ENCODE data around the gene RHOJ.
"Not testable (repeated sequence)": the region's sequence is repeated elsewhere in the genome, so short reads cannot be mapped to it uniquely, and the experiment has no call there.

Gene RHOJ

GRCh38 chr14:63249092-63249491 is 44.8 kb downstream of the RHOJ start:
- DNase-seq (ENCODE audit: insufficient read length, low spot score), result no peak
- no peak for FAIRE-seq

- no peak for DNase-seq (ENCODE audit: insufficient read length, low spot score)
- FAIRE-seq, result peak; percentile 88
These were observed 53.1 kb downstream of the RHOJ start for GRCh38 chr14:63257299-63257698.

GRCh38 chr14:63262446-63262845 is 58.2 kb downstream of the RHOJ start:
- FAIRE-seq (no peak), DNase-seq (ENCODE audit: insufficient read length, low spot score) (no peak)

GRCh38 chr14:63266106-63266505 is 61.9 kb downstream of the RHOJ start:
- DNase-seq (ENCODE audit: insufficient read length, low spot score) (no peak), FAIRE-seq (no peak)

- FAIRE-seq, result no peak
These were observed 62.9 kb downstream of the RHOJ start for GRCh38 chr14:63267171-63267570.

GRCh38 chr14:63268771-63269170 is 64.5 kb downstream of the RHOJ start:
- DNase-seq (ENCODE audit: insufficient read length, low spot score) (no peak), FAIRE-seq (peak; percentile 96)

More at GRCh38 chr14:63267171-63267570, 62.9 kb downstream of the RHOJ start:
- no peak for DNase-seq (ENCODE audit: insufficient read length, low spot score)

- peak; percentile 89 for FAIRE-seq
- no peak for DNase-seq (ENCODE audit: insufficient read length, low spot score)
These were observed 65.5 kb downstream of the RHOJ start for GRCh38 chr14:63269561-63270225.

GRCh38 chr14:63273129-63273528 is 68.9 kb downstream of the RHOJ start:
- FAIRE-seq (no peak), DNase-seq (ENCODE audit: insufficient read length, low spot score) (no peak)

GRCh38 chr14:63273717-63274655 is 69.7 kb downstream of the RHOJ start:
- no peak for FAIRE-seq
- DNase-seq (ENCODE audit: insufficient read length, low spot score), result no peak

- no peak for FAIRE-seq
- DNase-seq (ENCODE audit: insufficient read length, low spot score), result no peak
These were observed 71.4 kb downstream of the RHOJ start for GRCh38 chr14:63275611-63276010.

GRCh38 chr14:63276016-63276415 is 71.8 kb downstream of the RHOJ start:
- FAIRE-seq (no peak), DNase-seq (ENCODE audit: insufficient read length, low spot score) (no peak)

- peak; percentile 95 for DNase-seq (ENCODE audit: insufficient read length, low spot score)
- peak; percentile 100 for FAIRE-seq
These were observed 72.5 kb downstream of the RHOJ start for GRCh38 chr14:63276492-63277342.

- DNase-seq (ENCODE audit: insufficient read length, low spot score), result no peak
- FAIRE-seq, result no peak
These were observed 73.4 kb downstream of the RHOJ start for GRCh38 chr14:63277591-63278183.

- not testable (repeated sequence) for FAIRE-seq; DNase-seq (ENCODE audit: insufficient read length, low spot score)
These were observed 75.7 kb downstream of the RHOJ start for GRCh38 chr14:63279933-63280332.

GRCh38 chr14:63282997-63283883 is 79.0 kb downstream of the RHOJ start:
- FAIRE-seq, result peak; percentile 86
- no peak for DNase-seq (ENCODE audit: insufficient read length, low spot score)

GRCh38 chr14:63283884-63284248 is 79.6 kb downstream of the RHOJ start:
- no peak for DNase-seq (ENCODE audit: insufficient read length, low spot score)
- FAIRE-seq, result no peak

GRCh38 chr14:63286071-63286470 is 81.8 kb downstream of the RHOJ start:
- no peak for DNase-seq (ENCODE audit: insufficient read length, low spot score)
- peak; percentile 95 for FAIRE-seq

GRCh38 chr14:63287666-63288483 is 83.6 kb downstream of the RHOJ start:
- FAIRE-seq, result peak; percentile 99
- DNase-seq (ENCODE audit: insufficient read length, low spot score), result no peak

- DNase-seq (ENCODE audit: insufficient read length, low spot score) (no peak), FAIRE-seq (no peak)
These were observed 84.6 kb downstream of the RHOJ start for GRCh38 chr14:63288853-63289252.

Measured in HTR-8/SVneo (cell line).